Anterior cingulate cortex (tissue), 58 donors: ENCODE measurements around the gene SCUBE1.

Experiments
- DNase-seq, 58 donors: peaks; one replicate each; lab custom pipeline; 2025; lab: John Stamatoyannopoulos, UW

The SCUBE1 gene

DNA sequence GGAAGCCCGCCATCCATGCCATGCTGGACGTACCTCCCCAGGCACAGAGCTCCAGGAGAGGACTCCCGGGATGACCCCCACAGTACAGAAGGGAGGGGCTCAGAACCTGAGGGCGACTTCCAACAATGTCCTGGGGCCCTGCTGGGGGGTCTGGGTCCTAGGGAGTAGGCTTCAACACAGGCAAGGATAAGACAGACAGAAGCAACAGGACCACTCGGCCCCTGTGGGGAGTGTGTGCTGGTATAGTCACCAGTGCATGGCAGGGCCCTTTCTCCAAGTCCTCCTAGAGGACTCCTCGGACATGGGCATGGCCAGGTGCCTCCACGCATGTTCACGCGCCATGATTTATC is 173.1 kb downstream of the SCUBE1 start:
- DNase-seq: no peak

DNA sequence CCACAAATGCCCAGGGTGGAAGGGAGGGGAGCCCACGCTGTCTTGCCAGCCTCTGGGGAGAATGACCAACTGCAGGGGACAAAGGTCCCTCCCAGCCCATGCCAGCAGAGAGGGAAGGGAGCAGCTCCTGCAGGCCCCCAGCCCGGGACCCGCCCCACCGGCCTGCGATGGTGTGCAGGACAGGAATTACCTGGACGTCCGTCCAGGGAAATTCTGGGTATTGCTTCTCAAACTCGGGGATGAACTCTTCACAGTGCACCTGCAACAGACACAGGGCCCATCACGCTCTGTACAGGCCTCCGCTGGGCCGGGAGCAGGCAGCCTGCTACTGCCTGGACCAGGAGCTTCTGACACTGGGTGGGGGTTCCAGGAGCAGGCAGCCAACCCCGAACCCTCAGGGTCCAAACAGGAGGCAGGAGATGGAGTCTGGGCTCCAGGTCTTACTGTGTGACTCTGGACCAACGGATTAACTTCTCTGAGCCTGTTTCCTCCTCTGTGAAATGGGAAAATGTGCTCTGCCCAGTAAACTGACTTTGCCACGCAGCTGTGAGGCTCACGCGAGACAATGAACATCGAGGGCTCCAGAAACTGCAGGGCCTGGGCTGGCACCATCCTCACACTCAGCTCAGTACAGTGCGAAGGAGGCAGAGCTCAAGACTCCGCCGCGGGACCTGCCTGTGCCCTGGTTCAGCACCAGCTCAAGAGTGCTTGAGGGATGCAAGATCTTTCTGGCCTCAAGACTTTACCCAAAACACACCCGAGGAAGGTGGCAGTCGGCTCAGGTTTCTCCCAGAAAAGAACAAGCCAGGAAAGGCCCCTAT is 173.7 kb downstream of the SCUBE1 start:
- no peak for DNase-seq

DNA sequence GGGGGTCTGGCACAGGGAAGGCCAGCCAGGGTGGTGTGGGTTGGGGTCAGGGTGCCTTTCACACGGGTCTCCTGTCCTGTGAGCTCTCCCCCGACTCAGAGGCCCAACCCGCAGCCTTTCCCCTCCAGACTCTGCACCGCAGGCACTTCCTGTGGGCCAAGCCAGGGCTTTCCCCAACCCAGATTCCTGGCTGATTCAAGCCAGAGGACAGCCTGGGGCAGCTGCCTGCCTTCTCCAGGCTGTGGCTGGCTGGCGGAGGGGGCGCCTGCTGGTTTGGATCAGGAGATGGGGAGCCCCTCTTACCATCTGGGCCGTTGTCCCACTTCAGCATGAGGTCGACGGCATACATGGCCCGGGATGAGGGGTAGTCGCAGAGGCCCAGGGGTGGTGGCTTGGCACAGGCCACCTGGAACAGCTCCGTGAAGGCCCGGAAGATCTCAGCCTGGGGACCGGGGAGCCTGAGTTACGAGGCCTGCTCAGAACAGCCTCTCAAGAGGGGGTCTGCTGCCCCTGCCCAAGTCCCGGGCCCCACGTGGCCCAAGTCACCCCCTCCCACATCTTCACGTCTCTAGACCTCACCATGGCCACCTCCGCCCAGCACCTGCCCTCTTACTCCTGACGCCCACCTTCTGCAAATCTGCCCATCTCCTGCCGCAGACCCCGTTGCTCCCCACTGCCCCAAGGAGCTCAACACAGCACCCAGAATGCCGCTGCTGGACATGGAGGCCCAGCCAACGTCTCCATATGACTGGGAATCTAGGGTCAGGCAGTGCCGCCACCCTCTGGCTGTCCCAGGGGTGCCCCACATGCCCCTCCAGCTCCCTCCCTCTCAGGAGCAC is 174.5 kb downstream of the SCUBE1 start:
- DNase-seq: no peak

DNA sequence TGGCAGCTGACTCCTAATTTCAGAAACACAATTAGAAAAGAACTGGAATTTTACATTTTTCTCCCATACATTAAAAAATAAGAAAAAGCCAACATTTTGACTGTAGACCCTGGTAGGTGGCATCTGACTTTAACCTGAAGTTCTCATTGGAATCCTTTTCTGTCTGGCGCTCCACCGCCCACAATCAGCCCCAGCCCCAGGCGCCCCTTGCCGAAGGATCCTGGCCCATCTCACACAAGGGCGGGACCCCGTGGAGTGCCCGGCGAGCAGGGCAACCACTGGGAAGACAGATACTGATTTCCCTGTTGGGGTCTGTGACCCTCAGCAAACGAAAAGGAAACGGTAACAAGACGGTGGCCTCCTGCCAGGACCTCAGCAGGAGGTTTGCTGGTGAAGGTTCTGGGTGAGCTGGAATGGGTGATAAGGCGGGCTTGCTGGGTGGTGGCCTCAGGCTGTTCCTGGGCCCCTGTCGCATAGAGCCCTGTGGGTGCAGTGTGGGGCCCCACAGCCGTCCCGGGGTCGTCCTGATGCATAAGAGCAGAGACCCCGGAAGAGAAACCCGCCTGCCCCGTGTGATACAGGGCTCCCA is 176.1 kb downstream of the SCUBE1 start:
- no peak for DNase-seq

DNA sequence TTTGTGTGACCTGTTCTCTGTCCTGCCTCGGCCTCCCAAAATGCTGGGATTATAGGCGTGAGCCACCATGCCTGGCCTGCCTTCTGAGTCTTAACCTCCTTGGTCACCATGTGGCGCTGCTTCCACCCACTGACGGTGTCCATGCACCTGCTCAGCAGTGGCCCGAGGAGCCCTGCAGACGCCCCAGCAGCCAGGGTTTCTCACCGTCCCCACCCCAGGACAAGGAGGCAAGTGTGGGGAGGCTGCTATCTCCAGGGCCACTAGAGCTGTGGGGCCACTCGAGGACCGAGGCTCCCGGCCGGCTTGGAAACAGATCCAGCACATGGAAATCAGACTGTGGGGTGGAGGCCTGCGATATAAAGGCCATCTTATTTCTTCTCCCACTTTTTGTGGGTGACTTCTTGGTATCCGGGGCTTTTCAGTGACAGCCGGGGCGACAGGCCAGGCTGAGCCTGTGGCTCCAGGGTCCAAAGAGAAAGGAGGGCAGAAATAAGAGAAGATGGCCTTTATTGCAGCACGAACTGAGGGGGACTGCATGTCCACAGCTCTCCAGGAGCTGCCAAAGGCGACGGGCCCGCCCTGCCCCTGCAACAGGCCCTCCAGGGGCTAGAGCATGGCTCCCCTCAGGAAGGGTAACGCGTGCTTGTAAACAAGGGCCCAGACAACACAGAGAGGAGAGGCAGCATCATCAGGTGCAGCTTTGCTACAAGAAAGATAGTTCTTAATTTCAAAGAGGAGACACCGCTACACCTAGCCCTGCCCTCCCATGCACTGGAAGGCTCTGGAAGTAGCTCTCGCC is 176.8 kb downstream of the SCUBE1 start:
- DNase-seq: no peak

DNA sequence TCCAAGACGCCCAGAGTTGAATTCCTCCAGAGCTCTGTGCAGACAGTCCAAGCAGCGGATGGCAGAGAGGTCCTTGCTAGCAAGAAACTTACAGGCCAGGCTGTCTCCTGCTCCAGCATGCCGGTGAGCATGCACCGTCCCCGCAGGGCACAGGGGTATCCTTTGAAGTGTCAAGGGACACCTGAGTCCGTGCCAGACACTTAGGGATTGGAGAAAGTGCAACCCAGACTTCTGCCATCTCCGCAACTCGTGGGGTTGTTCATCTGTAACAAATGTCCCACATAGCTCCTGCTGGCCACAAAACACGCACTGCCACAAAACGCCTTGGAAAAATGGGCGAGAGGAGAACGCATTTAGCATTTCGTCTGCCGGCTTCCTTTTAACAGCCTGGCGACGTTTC is 178.5 kb downstream of the SCUBE1 start:
- no peak for DNase-seq

DNA sequence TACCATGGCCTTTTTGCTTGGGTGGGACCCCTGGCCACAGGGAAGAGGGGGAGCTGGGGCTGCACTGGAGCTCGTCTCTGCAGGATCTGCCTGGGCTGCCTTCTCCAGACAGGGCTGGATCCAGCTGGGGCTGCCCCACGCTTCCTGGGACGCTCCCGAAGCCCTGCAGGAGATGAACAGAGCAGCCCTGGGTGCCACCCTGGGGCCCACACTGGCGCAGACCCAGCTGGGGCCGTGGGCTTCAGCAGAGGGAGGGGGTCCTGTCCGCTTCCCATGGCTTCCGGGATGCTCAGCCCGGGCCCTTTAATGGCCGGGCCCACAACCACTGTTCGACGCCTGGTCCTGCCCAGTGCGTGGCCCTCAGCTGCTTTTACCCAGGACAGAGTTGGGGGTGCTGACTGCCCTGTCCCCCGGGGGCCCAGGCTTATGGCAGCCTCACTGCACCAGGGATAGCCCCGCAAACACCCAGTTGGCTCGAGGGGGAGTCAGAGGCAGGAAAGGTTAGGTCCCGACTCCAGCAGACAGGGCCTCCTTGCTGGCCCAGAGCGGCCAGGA is 179.9 kb downstream of the SCUBE1 start:
- DNase-seq: no peak

DNA sequence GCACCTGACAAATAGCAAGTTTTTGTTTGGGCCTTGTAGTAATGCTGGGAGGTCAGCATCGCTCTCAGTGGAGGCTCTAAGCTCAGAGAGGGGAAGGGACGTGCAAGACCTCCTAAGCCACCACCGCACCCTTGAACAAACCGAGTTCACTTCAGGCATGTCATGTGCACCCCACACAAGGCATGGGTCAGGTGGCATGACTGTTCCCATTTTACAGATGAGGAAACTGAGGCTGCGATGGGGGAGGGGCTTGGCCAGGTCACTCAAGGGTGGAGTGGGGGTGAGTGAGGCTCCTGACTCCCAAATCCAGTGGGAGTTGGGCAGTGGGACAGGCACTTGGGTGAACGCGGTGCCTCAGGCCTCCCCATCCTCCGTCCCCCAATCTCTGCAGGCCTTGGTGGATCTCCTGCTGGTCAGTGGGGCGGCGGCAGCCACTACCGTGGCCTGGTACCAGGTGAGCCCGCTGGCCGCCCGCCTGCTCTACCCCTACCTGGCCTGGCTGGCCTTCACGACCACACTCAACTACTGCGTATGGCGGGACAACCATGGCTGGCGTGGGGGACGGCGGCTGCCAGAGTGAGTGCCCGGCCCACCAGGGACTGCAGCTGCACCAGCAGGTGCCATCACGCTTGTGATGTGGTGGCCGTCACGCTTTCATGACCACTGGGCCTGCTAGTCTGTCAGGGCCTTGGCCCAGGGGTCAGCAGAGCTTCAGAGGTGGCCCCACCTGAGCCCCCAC is 180.6 kb downstream of the SCUBE1 start:
- DNase-seq: no peak

DNA sequence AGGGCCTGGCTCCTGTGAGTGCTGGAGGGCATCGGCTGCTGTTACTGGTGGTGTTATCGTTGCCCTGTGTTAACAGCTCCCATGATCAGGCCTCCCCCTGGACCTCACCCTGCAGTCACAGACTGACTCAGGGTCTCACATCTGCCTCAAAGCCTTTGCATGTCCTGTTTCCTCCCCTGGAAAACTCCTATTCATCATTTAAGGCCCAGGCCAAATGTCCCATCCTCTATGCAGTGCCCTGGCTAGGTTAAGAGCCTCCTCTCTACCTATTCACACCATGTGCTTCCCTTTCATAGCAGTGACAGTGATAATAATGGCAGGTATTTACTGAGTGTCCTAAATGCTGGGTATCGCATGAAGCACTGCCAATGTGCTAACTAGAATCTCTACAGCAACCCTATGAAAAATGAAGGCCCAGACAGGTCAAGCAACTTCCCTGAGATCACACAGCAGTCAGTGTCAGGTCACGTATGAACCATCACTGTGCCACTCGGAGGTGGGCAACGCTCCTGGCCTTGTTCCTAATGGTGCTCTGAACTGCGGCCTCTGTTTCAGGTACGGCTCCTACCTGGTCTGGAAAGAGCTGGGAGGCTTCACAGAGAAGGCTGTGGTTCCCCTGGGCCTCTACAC is 182.6 kb downstream of the SCUBE1 start:
- no peak for DNase-seq

DNA sequence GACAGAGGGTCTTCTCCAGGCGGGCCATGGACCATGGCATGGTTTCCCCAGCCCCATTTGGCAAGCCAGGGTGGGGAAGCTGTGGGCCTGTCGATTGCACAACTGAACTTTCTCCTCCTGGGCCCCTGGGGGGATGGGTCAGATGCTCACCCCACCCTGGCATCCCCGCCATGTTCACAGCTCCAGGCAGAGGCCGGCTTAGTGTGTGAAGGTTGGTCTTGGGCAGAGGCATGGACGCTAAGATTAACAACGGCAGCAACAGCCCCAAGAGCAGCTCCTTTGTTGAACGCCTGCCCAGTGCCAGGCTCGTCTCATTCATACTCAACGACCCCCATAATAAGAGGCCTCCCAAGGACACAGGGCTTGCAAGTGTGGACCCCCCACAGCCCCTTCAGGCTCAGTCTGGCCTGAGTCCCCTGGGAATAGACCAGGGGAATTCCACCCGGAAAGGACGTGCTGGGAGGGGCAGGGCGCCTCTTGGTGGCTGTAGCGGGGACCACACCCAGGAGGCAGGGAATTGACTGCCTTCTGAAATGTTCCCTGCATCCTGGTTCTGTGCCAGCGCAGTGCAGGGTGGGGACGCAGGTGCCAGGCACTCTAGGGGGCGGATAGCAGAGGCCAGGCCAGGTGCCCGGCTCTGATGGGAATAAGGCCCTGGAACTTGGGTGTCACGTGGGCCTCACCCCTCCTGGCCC is 183.5 kb downstream of the SCUBE1 start:
- no peak for DNase-seq

DNA sequence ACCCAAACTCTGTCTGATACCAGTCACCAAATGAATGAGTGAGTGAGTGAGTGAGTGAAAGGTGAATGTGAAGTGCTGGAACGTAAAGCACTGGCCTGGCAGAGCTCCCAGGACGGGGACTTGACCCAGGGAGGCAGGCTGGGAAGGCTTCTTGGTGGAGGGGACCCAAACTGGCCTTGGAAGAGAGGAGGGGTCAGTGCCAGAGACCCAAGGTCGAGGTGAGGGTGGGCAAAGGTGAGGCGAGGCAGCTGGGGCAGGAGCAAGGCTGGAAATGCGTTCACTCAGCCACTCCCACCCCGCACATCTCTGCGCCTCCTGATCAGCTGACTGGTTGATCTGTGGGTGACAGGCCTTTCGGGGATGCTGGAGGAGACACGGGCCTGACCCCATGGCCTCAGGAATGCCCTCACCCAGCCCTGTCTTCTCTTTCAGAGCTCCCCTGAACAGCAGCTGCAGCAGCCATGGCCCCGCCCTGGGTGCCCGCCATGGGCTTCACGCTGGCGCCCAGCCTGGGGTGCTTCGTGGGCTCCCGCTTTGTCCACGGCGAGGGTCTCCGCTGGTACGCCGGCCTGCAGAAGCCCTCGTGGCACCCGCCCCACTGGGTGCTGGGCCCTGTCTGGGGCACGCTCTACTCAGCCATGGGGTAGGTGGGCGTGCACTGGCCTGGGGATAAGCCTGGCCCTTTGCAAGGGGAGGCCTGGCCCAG is 184.2 kb downstream of the SCUBE1 start:
- DNase-seq: no peak

DNA sequence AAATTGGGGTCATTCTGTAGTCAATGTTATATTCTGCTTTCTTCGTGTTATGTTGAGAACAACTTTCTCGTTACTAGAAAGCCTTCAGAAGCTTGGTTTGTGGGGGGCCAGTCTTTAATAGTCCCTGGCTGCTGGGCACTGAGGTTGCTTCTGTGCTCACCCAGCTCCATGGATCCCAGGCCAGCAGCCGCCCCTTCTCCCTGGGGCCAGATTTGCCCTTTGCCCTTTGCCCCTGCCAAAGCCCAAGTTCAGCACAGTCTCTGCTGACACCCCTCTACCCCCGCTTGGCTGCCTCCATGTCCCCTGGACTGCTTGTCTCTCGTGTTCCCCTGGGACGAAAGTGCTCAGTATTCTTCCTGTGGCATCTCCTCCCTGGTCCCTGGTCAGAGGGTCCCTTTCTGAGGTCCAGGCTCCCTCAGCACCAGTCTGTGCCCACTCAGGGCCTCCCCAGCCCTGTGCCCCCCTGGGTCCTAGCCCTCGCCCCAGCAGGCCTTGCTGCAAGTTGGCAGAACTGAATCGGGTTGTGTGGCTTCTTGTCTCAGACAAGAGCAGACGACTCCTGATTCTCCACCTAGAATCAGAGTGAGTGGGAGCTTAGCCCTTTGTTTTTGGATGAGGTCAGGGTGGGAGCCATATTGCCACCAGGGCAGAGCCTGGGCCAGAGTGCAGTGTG is 185.2 kb downstream of the SCUBE1 start:
- DNase-seq: no peak

DNA sequence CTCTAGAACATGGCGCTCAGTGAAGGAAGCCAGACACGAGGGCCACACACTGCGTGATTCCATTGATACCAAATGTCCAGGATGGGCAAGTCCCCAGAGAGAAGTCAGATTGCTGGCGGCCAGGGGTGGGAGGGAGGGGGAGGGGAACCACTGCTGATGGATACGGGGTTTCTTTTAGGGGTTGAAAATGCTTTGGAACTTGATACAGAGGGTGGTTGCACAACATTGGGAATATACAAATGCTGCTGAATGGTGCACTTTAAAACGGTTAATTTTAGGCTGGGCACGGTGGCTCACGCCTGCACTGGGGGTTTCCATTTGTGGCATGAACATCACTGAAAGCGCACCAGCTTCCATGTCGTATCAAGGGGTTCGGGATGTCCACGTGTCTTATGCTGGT is 186.8 kb downstream of the SCUBE1 start:
- no peak for DNase-seq

DNA sequence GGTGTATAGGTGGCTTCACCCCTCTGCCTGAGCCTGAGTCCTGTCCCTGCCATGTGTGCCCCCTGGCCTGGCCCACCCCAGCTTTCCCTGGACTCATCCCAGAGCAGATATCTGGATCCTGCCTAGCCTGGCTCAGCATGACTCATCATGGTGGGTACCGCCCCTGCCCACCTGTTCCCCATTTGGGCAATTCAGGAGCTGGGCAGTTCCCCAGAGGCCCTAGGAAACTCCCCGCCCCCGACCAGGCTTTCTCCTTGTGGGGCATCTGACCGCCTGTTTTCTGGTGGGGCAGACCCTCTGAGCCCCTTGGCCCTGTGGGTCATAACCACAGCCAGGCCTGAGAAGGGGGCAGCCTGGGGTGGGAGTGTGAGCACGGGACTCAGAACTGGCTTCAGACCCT is 187.4 kb downstream of the SCUBE1 start:
- no peak for DNase-seq

DNA sequence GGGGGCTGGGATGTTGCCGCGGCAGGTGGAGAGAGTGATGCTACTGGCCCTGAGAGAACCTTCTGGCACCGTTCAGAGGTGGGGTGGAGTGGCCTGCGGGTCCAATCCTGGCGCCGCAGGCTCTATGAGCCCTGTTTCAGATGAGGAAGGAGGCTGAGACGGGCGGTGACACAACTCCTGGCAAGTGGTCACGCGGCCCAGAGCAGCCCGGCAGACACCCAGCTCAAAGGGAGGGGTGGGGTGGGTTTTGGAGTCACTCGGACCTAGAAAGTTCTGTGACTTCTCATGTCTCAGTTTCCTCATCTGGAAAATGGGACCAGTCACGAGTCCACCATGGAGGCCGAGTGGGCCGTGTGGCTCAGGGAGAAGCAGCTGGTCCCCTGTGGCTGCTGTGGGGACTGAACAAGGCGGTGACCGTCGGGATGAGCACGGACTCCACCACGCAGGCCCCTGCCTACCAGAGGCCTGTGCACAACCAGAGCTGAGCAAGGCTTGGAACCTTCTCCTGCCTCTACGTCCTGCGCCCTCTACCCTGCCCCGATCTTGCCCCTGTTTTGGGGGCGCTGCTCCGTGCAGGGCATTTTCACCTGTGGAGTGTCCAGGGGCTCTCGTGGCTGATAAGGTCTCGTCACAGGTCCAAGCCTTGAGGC is 188.2 kb downstream of the SCUBE1 start:
- DNase-seq: peak in 3 of 58 donors; percentile 14 to 19 (median 18)

DNA sequence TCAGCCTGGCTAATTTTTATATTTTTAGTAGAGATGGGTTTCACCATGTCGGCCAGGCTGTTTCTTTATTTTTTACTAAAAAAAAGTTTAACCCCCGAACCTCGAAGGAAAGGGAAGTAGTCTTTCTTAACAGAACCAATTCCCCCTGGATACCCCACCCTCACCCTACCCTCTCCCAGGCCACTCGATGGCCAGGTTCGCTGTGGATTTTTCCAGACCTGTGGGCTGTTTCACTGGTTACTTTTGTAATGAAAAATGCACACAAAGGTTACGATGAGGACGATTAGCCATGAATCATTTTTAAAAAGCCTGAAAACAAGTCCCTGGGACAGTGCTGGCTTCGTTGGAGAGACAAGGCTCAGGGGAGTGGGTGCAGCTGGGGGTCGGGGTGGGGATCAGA is 189.3 kb downstream of the SCUBE1 start:
- no peak for DNase-seq
